Transverse colon (tissue), 4 donors: Measurements from ENCODE around the gene DNAAF3. TPM values are rescaled to one million over a fixed set of nuclear protein-coding genes. Genes with fewer than 3 reads are reported as not detected.

Experiments used
- DNase-seq: peaks from one replicate; pipeline ENCODE4 v3.0.0-alpha.2; 2019
- H3K27ac ChIP-seq, 4 donors: fragments of 200-600 bp; sonication (generic); 2 replicates each; pipeline ENCODE4 v1.5.1; 2016 to 2018; ENCODE audit warnings: inconsistent platforms in 4 of 4
- H3K27me3 ChIP-seq: fragments of 200-600 bp; sonication (generic); 2 replicates; pipeline ENCODE4 v1.5.1; 2017; ENCODE audit warnings: inconsistent platforms
- H3K36me3 ChIP-seq, 4 donors: fragments of 200-600 bp; sonication (generic); 2 replicates each; pipeline ENCODE4 v1.5.1; 2017 to 2019; ENCODE audit warnings: inconsistent platforms in 4 of 4
- H3K4me1 ChIP-seq, 4 donors: fragments of 200-600 bp; sonication (generic); 2 replicates each; pipeline ENCODE4 v1.5.1; 2017 to 2020; ENCODE audit warnings: inconsistent platforms in 4 of 4
- H3K4me3 ChIP-seq, 4 donors: fragments of 200-600 bp; sonication (generic); 1 replicate in 1 of 4; 2 replicates in 3 of 4; pipeline versions ENCODE4 v1.5.1 to v1.6.1; 2017 to 2019; ENCODE audit warnings: inconsistent platforms in 4 of 4
- H3K9me3 ChIP-seq, 2 donors: fragments of 200-600 bp; sonication (generic); 2 replicates each; pipeline ENCODE4 v1.5.1; 2017 to 2019; ENCODE audit warnings: inconsistent platforms in 2 of 2
- EP300 ChIP-seq: sonication (generic); formaldehyde crosslinking; IDR thresholded peaks from one replicate; pipeline ENCODE4 v1.6.1; 2017; ENCODE audit warnings: antibody characterized with exemption, low read depth
- POLR2A ChIP-seq: fragments of 450-650 bp; IDR thresholded peaks from one replicate; pipeline ENCODE4 v1.6.1; 2016; ENCODE audit warnings: antibody characterized with exemption, mild to moderate bottlenecking, moderate library complexity
- POLR2AphosphoS5 ChIP-seq, 3 donors: sonication (generic); formaldehyde crosslinking; IDR thresholded peaks; one replicate each; pipeline ENCODE4 v1.6.1; 2016; ENCODE audit warnings: antibody characterized with exemption in 3 of 3
- WGBS, 2 donors: methylation state at CpG; one replicate each; pipeline ENCODE4 v1.1.5; 2018; ENCODE audit warnings: low coverage in 1 of 2; 5-methylcytosine and 5-hydroxymethylcytosine counted together
- in situ Hi-C, 4 donors: fragments of 200-750 bp; cut with MboI; loops; one replicate each; pipeline versions ENCODE4 v1.15.0 to v1.15.1; 2017; ENCODE audit warnings: low sequenced_read_pairs in 3 of 4, low pct_ligation_motif_present in 1 of 4, low pct_unique_long_range_greater_than_20kb in 1 of 4
- intact Hi-C: fragments of 100-400 bp; cut with DNase I; formaldehyde crosslinking; loops from one replicate; pipeline ENCODE4 v1.15.1; 2023; ENCODE audit warnings: low total_unique reads
- total RNA-seq, 4 donors: library from RNA; depleted of rRNA; stranded (reverse); fragments of >200 nt; gene quantifications; one replicate each; pipeline ENCODE4 v1.1.0, GENCODE V29; 2016
- TF ChIP-seq, protein P1 (sequence below), 5 experiments: fragments of 200-600 bp in 3 of 5; fragments of 450-650 bp in 2 of 5; sonication (generic) in 3 of 5; IDR thresholded peaks; 1 replicate in 2 of 5; 2 replicates in 3 of 5; pipeline ENCODE4 v1.5.1; 2016 to 2017; ENCODE audit warnings: antibody characterized with exemption in 5 of 5, inconsistent platforms in 3 of 5, mild to moderate bottlenecking in 2 of 5, moderate library complexity in 1 of 5

DNAAF3 gene
- total RNA-seq, 4 donors from 2014 or later: 0.40 to 0.41 TPM; not detected in 2

DNA sequence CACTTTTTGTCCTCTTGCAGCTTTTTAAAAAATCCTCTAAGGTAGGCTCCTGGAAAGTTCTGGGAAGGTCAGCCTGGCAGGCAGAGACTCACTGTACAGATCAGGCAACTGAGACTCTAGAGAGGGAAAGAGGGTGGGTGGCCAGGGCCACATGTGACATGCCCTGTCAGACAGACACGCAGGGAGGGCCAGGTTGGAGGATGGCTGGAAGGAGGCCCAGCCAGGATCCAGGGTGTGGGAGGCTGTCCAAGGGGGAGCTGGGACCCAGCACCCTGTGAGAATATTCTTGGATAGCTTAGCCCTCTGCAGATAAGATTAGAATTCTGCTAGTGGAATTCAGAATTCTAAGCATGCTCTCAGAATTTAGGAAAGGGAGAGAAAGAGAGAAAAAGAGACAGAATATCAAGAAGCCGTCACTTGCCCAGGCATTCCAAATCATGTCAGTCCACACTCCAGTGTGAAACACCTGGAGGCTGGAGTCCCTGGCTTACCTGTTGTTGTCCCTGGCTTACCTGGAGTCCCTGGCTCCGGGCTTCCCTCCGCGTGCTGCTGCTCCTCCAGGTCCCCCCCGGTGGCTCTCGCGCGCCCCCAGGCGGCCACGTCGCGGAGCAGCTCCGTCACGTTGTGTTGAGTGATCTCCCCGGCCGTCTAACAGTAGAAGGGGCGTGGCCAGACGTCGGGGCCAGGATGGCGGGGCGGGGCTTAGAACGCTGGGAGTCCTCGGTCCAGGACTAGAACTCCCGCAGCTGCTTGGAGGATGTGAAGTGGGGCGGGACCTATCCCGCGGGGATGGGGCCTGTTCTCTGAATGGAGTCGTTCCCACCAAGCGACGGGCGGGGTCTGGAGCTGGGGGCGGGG is 6.1 kb downstream of the DNAAF3 start:
- no peak overlapping the region for H3K4me3 ChIP-seq
- H3K27ac ChIP-seq: no peak overlapping the region
- peak; percentile 91 for DNase-seq
- intact Hi-C loops (no loop called here), in situ Hi-C loops (no loop called here)
- no peaks in the 10 kb centered on the region for H3K36me3 ChIP-seq
- H3K27me3 ChIP-seq: peaks cover 87% of the 10 kb centered on the region
- peaks cover 0 to 16% (median 5%) of the 10 kb centered on the region in 4 donors for H3K4me1 ChIP-seq
- 8% methylated on average over 11 of the region's 33 CpGs; no CpG with 5 or more reads in 1 of the 2 donors for WGBS, 2 donors
- TF ChIP-seq POLR2AphosphoS5 (IDR thresholded peaks at IDR 0.05): no peak
- TF ChIP-seq, protein P1, sequence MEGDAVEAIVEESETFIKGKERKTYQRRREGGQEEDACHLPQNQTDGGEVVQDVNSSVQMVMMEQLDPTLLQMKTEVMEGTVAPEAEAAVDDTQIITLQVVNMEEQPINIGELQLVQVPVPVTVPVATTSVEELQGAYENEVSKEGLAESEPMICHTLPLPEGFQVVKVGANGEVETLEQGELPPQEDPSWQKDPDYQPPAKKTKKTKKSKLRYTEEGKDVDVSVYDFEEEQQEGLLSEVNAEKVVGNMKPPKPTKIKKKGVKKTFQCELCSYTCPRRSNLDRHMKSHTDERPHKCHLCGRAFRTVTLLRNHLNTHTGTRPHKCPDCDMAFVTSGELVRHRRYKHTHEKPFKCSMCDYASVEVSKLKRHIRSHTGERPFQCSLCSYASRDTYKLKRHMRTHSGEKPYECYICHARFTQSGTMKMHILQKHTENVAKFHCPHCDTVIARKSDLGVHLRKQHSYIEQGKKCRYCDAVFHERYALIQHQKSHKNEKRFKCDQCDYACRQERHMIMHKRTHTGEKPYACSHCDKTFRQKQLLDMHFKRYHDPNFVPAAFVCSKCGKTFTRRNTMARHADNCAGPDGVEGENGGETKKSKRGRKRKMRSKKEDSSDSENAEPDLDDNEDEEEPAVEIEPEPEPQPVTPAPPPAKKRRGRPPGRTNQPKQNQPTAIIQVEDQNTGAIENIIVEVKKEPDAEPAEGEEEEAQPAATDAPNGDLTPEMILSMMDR (IDR thresholded peaks at IDR 0.05): peak; percentile 70 to 87 (median 84)
- no peaks in the 10 kb centered on the region for H3K9me3 ChIP-seq

DNA sequence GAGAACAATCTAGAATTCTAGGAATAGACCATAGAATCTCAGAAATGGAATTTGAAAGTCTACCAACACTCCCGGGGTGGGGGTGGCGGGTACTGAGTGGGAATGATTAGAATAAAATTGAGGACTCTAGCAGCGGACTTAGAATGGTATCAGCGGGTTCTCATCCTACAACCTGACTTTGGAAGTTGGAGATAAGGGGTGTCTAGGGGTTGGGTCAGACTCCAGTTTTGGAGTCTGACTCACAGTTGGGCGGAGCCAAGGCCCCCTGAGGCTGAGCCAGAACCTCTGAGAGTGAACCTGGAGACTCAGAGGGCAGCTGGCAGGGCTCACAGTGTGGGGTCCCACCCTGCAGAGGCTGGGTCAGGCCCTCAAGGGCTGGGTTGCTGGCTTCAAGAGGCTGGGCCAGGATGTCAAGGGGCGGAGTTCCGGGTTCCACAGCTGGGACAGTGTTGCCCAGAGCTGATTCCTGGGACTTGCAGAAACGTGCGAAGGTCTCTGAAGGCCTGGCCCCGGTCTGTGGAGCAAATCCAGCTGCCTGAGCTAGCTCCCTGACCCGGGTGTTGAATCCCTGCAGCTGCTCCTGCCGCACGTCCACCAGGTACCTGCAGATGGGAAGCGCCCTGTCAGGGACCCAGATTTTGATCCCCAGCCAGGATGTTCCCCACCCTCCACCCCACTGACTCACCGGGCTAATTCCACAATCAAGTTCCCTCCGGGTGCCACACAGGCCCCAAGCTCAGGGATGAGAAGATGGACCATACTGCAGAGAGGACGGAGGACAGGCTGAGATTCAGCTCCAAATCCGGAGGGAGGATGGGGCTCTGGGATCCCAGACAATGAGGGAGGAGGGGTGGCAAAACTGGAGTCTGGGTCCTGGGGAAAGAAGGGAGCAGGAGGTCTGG is 7.3 kb downstream of the DNAAF3 start:
- no peak for TF ChIP-seq EP300
- peaks cover 0 to 16% (median 5%) of the 10 kb centered on the region in 4 donors for H3K4me1 ChIP-seq
- no peak overlapping the region for H3K27ac ChIP-seq
- H3K27me3 ChIP-seq: peaks cover 80% of the 10 kb centered on the region
- no peak overlapping the region for H3K4me3 ChIP-seq
- no peak for DNase-seq
- no peaks in the 10 kb centered on the region for H3K9me3 ChIP-seq
- 64 to 67% methylated on average over 6 to 17 of the region's 18 CpGs for WGBS, 2 donors
- in situ Hi-C loops (no loop called here), intact Hi-C loops (no loop called here)
- no peaks in the 10 kb centered on the region for H3K36me3 ChIP-seq

DNA sequence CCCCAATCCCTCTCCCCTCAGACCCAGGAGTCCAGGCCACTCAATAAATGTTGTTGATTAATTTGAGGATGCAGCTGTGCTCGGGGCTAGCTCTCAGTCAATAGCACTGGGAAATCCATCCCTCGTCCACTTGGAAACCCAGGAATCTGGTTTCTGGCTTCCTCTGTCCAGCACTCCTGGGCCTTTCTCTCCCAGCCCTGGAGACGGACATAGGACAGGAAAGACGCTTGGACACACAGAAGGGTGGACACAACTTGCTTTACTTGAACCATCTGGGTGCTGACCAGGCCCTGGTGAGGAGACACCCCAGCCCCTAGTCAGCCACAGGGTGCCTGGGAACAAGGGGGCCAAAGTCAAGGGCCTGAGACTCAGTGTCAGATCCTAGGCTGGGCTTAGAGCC is 8.0 kb downstream of the DNAAF3 start:
- Histone ChIP-seq H3K4me3 (no peak overlapping the region), H3K9me3 (no peaks in the 10 kb centered on the region), H3K36me3 (no peaks in the 10 kb centered on the region), H3K27ac (no peak overlapping the region), H3K4me1 (peaks cover 0 to 16% (median 5%) of the 10 kb centered on the region in 4 donors), H3K27me3 (peaks cover 80% of the 10 kb centered on the region)
- no peak for DNase-seq
- in situ Hi-C loops: no loop called here
- WGBS, 2 donors: 50 to 63% methylated on average over 2 to 3 of the region's 4 CpGs
- no peak for TF ChIP-seq EP300
- TF ChIP-seq POLR2AphosphoS5 (IDR thresholded peaks at IDR 0.05): no peak
- TF ChIP-seq, protein P1 (IDR thresholded peaks at IDR 0.05): no peak
- TF ChIP-seq POLR2A: no peak
- intact Hi-C loops: no loop called here

DNA sequence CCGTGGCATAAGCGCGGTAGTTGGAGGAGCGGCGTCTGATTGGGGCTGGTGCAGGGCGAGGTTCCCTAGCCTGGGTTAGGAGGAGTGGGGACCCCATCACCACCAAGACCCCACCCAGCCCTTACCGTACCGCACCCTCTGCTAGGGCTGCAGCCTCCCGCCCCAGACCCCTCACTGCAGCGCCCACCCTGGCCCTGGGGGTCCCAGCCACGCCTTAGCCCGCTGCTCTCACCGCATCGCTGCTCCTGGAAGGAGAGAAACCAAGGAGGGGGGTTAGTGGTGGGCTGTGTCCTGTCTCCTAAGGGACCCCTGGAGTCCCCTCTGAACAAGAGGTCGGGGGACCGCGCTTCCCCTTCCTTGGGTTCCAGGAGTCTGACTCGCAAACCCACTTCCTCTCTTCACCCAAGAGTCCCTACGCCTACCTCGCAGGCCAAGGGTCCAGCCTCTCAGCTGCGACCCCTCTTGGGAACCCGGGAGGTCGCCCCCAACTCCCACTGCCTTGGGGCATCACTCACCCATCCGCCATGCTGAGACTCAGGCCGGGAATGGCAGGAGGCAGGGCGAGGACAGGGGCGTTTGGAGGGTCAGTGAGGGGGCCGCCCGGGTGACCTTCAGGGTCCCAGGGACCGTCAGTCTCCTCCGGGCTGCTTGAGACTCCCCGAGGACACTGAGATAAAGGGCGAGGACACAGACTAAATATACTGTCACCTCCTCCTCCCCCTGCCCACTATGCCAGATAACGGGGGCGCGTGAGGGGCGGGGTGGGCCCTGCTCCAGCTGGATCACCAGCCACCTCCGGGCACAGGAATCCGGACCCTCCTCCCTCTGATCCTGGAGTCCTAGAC is 9.1 kb downstream of the DNAAF3 start, which contains the start of gene TNNI3:
TSS of gene TNNI3 (minus strand) at position 669 of the 845 bp plus-strand sequence. CDS start at position 526, 143 bp downstream.
- intact Hi-C loops (no loop called here), in situ Hi-C loops (no loop called here)
- no peak for DNase-seq
- Histone ChIP-seq H3K27ac (no peak within 1 kb of the TSS), H3K36me3 (no peaks in the 10 kb centered on the region), H3K4me1 (peaks cover 0 to 16% (median 5%) of the 10 kb centered on the region in 4 donors), H3K4me3 (no peak within 1 kb of the TSS), H3K9me3 (no peaks in the 10 kb centered on the region), H3K27me3 (peaks cover 77% of the 10 kb centered on the region)
- TF ChIP-seq POLR2A (no peak), EP300 (no peak), POLR2AphosphoS5 (IDR thresholded peaks at IDR 0.05) (no peak)
- TF ChIP-seq, protein P1 (IDR thresholded peaks at IDR 0.05): no peak
- WGBS, 2 donors: 48% methylated on average over 37 of the region's 39 CpGs; no CpG with 5 or more reads in 1 of the 2 donors
